HepG2 (cell line): ENCODE results near the gene KRT13. TPM values are rescaled to one million over a fixed set of nuclear protein-coding genes. Genes with fewer than 3 reads are reported as not detected.

Experiments
- ARID3A ChIP-seq: IDR thresholded peaks from 2 replicates; pipeline ENCODE4 v1.6.1; 2012; ENCODE audit warnings: low read depth, low read length, improper control_type of control experiment
- ARNTL ChIP-seq: sonication (generic); formaldehyde crosslinking; IDR thresholded peaks from 2 replicates; pipeline ENCODE4 v1.4.0; 2020; ENCODE audit warnings: mild to moderate bottlenecking, missing genetic modification reagents
- MTF2 ChIP-seq: sonication (generic); formaldehyde crosslinking; IDR thresholded peaks from 2 replicates; pipeline ENCODE4 v1.5.0; 2020; ENCODE audit warnings: missing genetic modification reagents, borderline replicate concordance
- NFYC ChIP-seq: IDR thresholded peaks from 2 replicates; pipeline ENCODE4 v1.6.1; 2016; ENCODE audit warnings: missing genetic modification reagents, missing compliant biosample characterization
- NRL ChIP-seq: sonication (generic); formaldehyde crosslinking; IDR thresholded peaks from 2 replicates; pipeline ENCODE4 v1.5.0; 2020; ENCODE audit warnings: missing genetic modification reagents, mild to moderate bottlenecking, moderate library complexity, borderline replicate concordance
- PHF21A ChIP-seq: sonication (generic); formaldehyde crosslinking; IDR thresholded peaks from 2 replicates; pipeline ENCODE4 v1.5.0; 2020; ENCODE audit warnings: mild to moderate bottlenecking, missing genetic modification reagents
- SMAD3 ChIP-seq: sonication (generic); formaldehyde crosslinking; IDR thresholded peaks from 2 replicates; pipeline ENCODE4 v1.4.0; 2020; ENCODE audit warnings: missing genetic modification reagents
- ZBTB4 ChIP-seq: sonication (generic); formaldehyde crosslinking; IDR thresholded peaks from 2 replicates; pipeline ENCODE4 v1.4.0; 2020; ENCODE audit warnings: missing genetic modification reagents, mild to moderate bottlenecking, borderline replicate concordance
- ZBTB49 ChIP-seq: sonication (generic); formaldehyde crosslinking; IDR thresholded peaks from 2 replicates; pipeline ENCODE4 v1.4.0; 2020; ENCODE audit warnings: missing genetic modification reagents, borderline replicate concordance
- ZFP41 ChIP-seq: sonication (generic); formaldehyde crosslinking; IDR thresholded peaks from 2 replicates; pipeline ENCODE4 v1.4.0; 2020; ENCODE audit warnings: mild to moderate bottlenecking, missing genetic modification reagents, borderline replicate concordance
- ZKSCAN1 ChIP-seq: fragments of 150-350 bp; IDR thresholded peaks from 2 replicates; pipeline ENCODE4 v1.6.1; 2014; ENCODE audit warnings: low read length
- ZNF724P ChIP-seq: sonication (generic); formaldehyde crosslinking; IDR thresholded peaks from 2 replicates; pipeline ENCODE4 v1.8.0; 2022; ENCODE audit warnings: missing genetic modification reagents, borderline replicate concordance
- ZSCAN21 ChIP-seq: sonication (generic); formaldehyde crosslinking; IDR thresholded peaks from 2 replicates; pipeline ENCODE4 v1.8.0; 2022; ENCODE audit warnings: mild to moderate bottlenecking, missing genetic modification reagents, moderate library complexity, borderline replicate concordance
- polyA plus RNA-seq, 8 experiments: library from polyadenylated mRNA; depleted of rRNA in 3 of 8; stranded (reverse) in 7 of 8; unstranded in 1 of 8; fragments of >200 nt; fragmentation: Illumina TruSeq in 4 of 8; extraction: Trizol in 4 of 8; gene quantifications; 2 replicates each; pipeline versions ENCODE4 v1.2.1 to v1.2.3, GENCODE V29; 2011 to 2016; ENCODE audit warnings: low read depth in 4 of 8, missing spikeins in 1 of 8, mixed read lengths in 1 of 8; ENCODE audit not compliant: insufficient read depth in 1 of 8
- total RNA-seq, 5 experiments: library from RNA; depleted of rRNA; stranded (reverse); fragments of >200 nt; fragmentation: Illumina TruSeq; extraction: Trizol; gene quantifications; 2 replicates each; pipeline ENCODE4 v1.2.3, GENCODE V29; 2016; ENCODE audit warnings: low read depth in 1 of 5
- TF ChIP-seq, protein P1 (sequence below): sonication (generic); formaldehyde crosslinking; IDR thresholded peaks from 2 replicates; pipeline ENCODE4 v1.5.0; 2020; ENCODE audit warnings: missing genetic modification reagents
- TF ChIP-seq, protein P2 (sequence below): sonication (generic); formaldehyde crosslinking; IDR thresholded peaks from 2 replicates; pipeline ENCODE4 v1.5.1; 2020; ENCODE audit warnings: missing genetic modification reagents, mild to moderate bottlenecking, borderline replicate concordance
- TF ChIP-seq, protein P3 (sequence below): sonication (generic); formaldehyde crosslinking; IDR thresholded peaks from 2 replicates; pipeline ENCODE4 v1.4.0; 2020; ENCODE audit warnings: missing genetic modification reagents

KRT13 gene
- total and polyA plus RNA-seq, 2 of the 13 experiments (the other 11 are each of a cell fraction or from before 2014, with no cell fraction given): not detected

DNA sequence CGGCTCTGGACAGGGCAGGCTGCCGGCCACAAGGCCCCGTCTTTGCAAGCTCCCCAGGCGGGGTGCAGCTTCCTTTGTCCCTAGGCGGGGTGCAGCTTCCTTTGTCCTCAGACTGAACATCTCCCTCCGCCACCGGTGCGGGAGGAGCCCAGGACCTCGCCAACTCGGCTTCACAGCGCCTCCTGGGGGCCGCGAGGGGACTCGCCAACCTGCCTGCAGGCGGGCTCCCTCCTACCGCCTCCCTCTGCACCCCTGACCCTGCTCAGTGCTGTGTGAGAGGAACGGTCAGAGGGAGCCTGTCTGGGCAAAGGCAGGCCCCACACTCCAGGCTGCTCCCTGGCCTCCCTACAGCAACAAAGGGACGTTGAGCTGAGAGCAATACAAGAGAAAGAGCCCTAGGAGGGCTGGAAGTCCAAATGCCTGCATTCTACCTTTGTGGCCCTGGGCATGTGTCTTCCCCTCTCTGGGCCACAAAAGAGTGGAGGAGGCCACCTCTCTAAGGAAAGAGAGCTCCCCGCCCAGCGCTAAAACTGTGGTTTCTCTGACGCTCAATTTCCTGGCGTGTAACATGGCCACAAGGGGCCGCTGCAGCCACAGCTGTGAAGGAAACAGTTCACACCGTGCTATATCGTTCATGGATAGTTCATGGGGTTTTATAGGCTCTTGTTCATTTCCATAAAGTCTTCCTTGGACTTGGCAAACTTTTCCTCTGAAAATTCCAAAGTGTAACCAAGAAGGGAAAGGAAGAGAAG is 43.6 kb upstream of the KRT13 start (continued):
- 0 out of 2 replicates have a peak, but pooled peaks have one; percentile 30 for TF ChIP-seq ARNTL (CRISPR knock-in tag)
- peak; percentile 35; the same call in 1 of the 2 replicates for TF ChIP-seq NFYC
- no peak for TF ChIP-seq MTF2 (CRISPR knock-in tag)
- TF ChIP-seq PHF21A (CRISPR knock-in tag): peak; percentile 66; the same call in 1 of the 2 replicates
- no peak for TF ChIP-seq ZFP41
- no peak; the same call in 1 of the 2 replicates for TF ChIP-seq ZBTB4
- TF ChIP-seq, protein P1, sequence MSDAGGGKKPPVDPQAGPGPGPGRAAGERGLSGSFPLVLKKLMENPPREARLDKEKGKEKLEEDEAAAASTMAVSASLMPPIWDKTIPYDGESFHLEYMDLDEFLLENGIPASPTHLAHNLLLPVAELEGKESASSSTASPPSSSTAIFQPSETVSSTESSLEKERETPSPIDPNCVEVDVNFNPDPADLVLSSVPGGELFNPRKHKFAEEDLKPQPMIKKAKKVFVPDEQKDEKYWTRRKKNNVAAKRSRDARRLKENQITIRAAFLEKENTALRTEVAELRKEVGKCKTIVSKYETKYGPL (CRISPR knock-in tag): no peak
- TF ChIP-seq ZNF724P (CRISPR knock-in tag): no peak
- TF ChIP-seq ZBTB49 (CRISPR knock-in tag): 0 out of 2 replicates have a peak, but pooled peaks have one; percentile 44
- no peak; the same call in 1 of the 2 replicates for TF ChIP-seq ARID3A
- peak; percentile 42; the same call in 1 of the 2 replicates for TF ChIP-seq ZSCAN21 (CRISPR knock-in tag)
- no peak; the same call in 1 of the 2 replicates for TF ChIP-seq SMAD3 (CRISPR knock-in tag)
- TF ChIP-seq NRL (CRISPR knock-in tag): peak; percentile 39; the same call in 1 of the 2 replicates
- TF ChIP-seq, protein P2, sequence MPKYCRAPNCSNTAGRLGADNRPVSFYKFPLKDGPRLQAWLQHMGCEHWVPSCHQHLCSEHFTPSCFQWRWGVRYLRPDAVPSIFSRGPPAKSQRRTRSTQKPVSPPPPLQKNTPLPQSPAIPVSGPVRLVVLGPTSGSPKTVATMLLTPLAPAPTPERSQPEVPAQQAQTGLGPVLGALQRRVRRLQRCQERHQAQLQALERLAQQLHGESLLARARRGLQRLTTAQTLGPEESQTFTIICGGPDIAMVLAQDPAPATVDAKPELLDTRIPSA (CRISPR knock-in tag): no peak
- 0 out of 2 replicates have a peak, but pooled peaks have one; percentile 18 for TF ChIP-seq ZKSCAN1
- TF ChIP-seq, protein P3, sequence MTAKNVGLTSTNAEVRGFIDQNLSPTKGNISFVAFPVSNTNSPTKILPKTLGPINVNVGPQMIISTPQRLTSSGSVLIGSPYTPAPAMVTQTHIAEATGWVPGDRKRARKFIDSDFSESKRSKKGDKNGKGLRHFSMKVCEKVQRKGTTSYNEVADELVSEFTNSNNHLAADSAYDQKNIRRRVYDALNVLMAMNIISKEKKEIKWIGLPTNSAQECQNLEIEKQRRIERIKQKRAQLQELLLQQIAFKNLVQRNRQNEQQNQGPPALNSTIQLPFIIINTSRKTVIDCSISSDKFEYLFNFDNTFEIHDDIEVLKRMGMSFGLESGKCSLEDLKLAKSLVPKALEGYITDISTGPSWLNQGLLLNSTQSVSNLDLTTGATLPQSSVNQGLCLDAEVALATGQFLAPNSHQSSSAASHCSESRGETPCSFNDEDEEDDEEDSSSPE: peak; percentile 51; the same call in 1 of the 2 replicates
